ENCODE measurements around the gene LOXL3. TPM values are rescaled to one million over a fixed set of nuclear protein-coding genes. Genes with fewer than 3 reads are reported as not detected.

The LOXL3 gene
- total RNA-seq, 1 donor from 2014 or later: 2.3 TPM

- Mint-ChIP-seq H3K4me3 (no peak overlapping the region), H3K4me1 (peaks cover 50% of the 10 kb centered on the region), H3K27me3 (no peaks in the 10 kb centered on the region), H3K9me3 (peaks cover 2% of the 10 kb centered on the region), H3K27ac (no peak overlapping the region), H3K36me3 (ENCODE audit: low read depth) (peaks cover 28% of the 10 kb centered on the region)
- no peak for DNase-seq
- intact Hi-C loops (cut with micrococcal nuclease): no loop called here
- CTCF ChIA-PET: no interaction called here
- no peak for ATAC-seq (ENCODE audit: low read depth)
- POLR2A ChIA-PET: interaction anchor here (1.1 kb wide), 1 partner anchor 41 kb away, joined by 3 read pairs; no protein-coding TSS in a partner anchor
- no peak for TF ChIP-seq CTCF (IDR thresholded peaks at IDR 0.05)
Observed at GRCh38 chr2:74535440-74535965, 18.2 kb downstream of the LOXL3 start.

- ATAC-seq (ENCODE audit: low read depth) (no peak), DNase-seq (no peak)
- no peaks in the 10 kb centered on the region for H3K27me3 Mint-ChIP-seq
- CTCF ChIA-PET: interaction anchor here (0.7 to 4.4 kb wide), 3 partner anchors 52 to 182 kb away, joined by 3 to 34 read pairs (median 3); partner anchors contain the start of genes CCDC142 and TTC31
- peaks cover 2% of the 10 kb centered on the region for H3K9me3 Mint-ChIP-seq
- TF ChIP-seq CTCF (IDR thresholded peaks at IDR 0.05): no peak
- POLR2A ChIA-PET: interaction anchor here (8.8 kb wide), 1 partner anchor 52 kb away, joined by 63 read pairs; the partner anchor contains the start of genes CCDC142 and TTC31
- H3K4me1 Mint-ChIP-seq: peaks cover 43% of the 10 kb centered on the region
- H3K27ac Mint-ChIP-seq: no peak overlapping the region
- intact Hi-C loops (cut with micrococcal nuclease): loop anchor here (5.0 kb wide), 2 partner anchors 197 to 337 kb away; partner anchors contain the start of gene MTHFD2
- peaks cover 31% of the 10 kb centered on the region for H3K36me3 Mint-ChIP-seq (ENCODE audit: low read depth)
- H3K4me3 Mint-ChIP-seq: no peak overlapping the region
Observed at GRCh38 chr2:74534411-74534810, 19.3 kb downstream of the LOXL3 start.

GRCh38 chr2:74533464-74533863, 20.3 kb downstream of the LOXL3 start:
- POLR2A ChIA-PET: interaction anchor here (0.7 to 8.8 kb wide), 4 partner anchors 18 to 76 kb away, joined by 3 to 63 read pairs (median 22); partner anchors contain the start of genes CCDC142, TTC31 and WBP1
- no peak for TF ChIP-seq CTCF (IDR thresholded peaks at IDR 0.05)
- Mint-ChIP-seq H3K4me1 (peaks cover 41% of the 10 kb centered on the region), H3K4me3 (no peak overlapping the region), H3K9me3 (no peaks in the 10 kb centered on the region), H3K36me3 (ENCODE audit: low read depth) (peaks cover 36% of the 10 kb centered on the region), H3K27ac (no peak overlapping the region), H3K27me3 (no peaks in the 10 kb centered on the region)
- ATAC-seq (ENCODE audit: low read depth): no peak
- no peak for DNase-seq
- CTCF ChIA-PET: interaction anchor here (1.1 to 4.4 kb wide), 4 partner anchors 55 to 284 kb away, joined by 3 to 34 read pairs (median 7); no protein-coding TSS in a partner anchor
- intact Hi-C loops (cut with micrococcal nuclease): loop anchor here (5.0 kb wide), 2 partner anchors 196 to 336 kb away; partner anchors contain the start of gene MTHFD2

- ChIA-PET CTCF (interaction anchor here (0.7 to 4.4 kb wide), 17 partner anchors 25 to 705 kb away, joined by 3 to 34 read pairs (median 3); partner anchors contain the start of genes CCDC142, LBX2, MRPL53 and PCGF1), POLR2A (interaction anchor here (0.7 to 8.8 kb wide), 10 partner anchors 24 to 354 kb away, joined by 3 to 63 read pairs (median 7); partner anchors contain the start of genes CCDC142, INO80B, MOB1A and MRPL53)
- peak overlapping the region; percentile 56 for H3K4me3 Mint-ChIP-seq
- no peaks in the 10 kb centered on the region for H3K9me3 Mint-ChIP-seq
- TF ChIP-seq CTCF (IDR thresholded peaks at IDR 0.05): no peak
- H3K4me1 Mint-ChIP-seq: peaks cover 41% of the 10 kb centered on the region
- intact Hi-C loops (cut with micrococcal nuclease): loop anchor here (5.0 kb wide), 2 partner anchors 195 to 335 kb away; partner anchors contain the start of gene MTHFD2
- peaks cover 49% of the 10 kb centered on the region for H3K36me3 Mint-ChIP-seq (ENCODE audit: low read depth)
- DNase-seq: no peak
- peak overlapping the region; percentile 96 for H3K27ac Mint-ChIP-seq
- no peak for ATAC-seq (ENCODE audit: low read depth)
- no peaks in the 10 kb centered on the region for H3K27me3 Mint-ChIP-seq
Observed at GRCh38 chr2:74532222-74532621, 21.5 kb downstream of the LOXL3 start.

GRCh38 chr2:74531666-74532065, 22.1 kb downstream of the LOXL3 start:
- ChIA-PET POLR2A (interaction anchor here (0.7 to 8.8 kb wide), 12 partner anchors 7 to 353 kb away, joined by 3 to 63 read pairs (median 7); partner anchors contain the start of genes CCDC142, INO80B, MOB1A and MRPL53), CTCF (interaction anchor here (0.7 to 4.4 kb wide), 16 partner anchors 8 to 704 kb away, joined by 3 to 34 read pairs (median 4); partner anchors contain the start of genes CCDC142, LBX2, MRPL53 and PCGF1)
- peaks cover 46% of the 10 kb centered on the region for H3K4me1 Mint-ChIP-seq
- peaks cover 54% of the 10 kb centered on the region for H3K36me3 Mint-ChIP-seq (ENCODE audit: low read depth)
- H3K4me3 Mint-ChIP-seq: peak overlapping the region; percentile 97
- H3K27ac Mint-ChIP-seq: peak overlapping the region; percentile 96
- DNase-seq: no peak
- H3K27me3 Mint-ChIP-seq: no peaks in the 10 kb centered on the region
- no peak for TF ChIP-seq CTCF (IDR thresholded peaks at IDR 0.05)
- no peaks in the 10 kb centered on the region for H3K9me3 Mint-ChIP-seq
- no peak for ATAC-seq (ENCODE audit: low read depth)
- intact Hi-C loops (cut with micrococcal nuclease): loop anchor here (5.0 kb wide), 2 partner anchors 194 to 334 kb away; partner anchors contain the start of gene MTHFD2

Data from activated B cell treated with CpG ODN at 0.5 μM for 24 hours (primary cell).